Measurements from ENCODE around the gene STXBP6.

DNA sequence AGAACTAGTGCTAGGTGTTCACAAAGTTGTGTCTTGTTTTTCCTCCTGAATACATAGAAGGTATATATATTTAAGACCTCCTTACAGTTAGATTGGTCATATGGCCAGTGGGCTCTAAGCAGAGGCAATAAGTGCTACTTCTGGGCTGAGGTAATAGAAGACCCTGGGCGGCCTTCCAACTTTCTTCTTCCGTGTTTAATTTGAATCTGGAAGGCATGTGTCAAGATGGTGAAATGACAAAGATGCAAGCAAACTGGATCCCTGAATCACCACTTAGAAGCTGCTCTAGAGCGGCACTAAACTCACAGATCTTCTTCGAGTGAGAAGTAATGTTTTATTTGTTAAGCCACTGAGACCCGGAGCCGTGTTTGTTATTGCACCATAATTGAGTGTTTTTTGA lies 215.0 kb downstream of the STXBP6 start:
- TF ChIP-seq, protein P1, sequence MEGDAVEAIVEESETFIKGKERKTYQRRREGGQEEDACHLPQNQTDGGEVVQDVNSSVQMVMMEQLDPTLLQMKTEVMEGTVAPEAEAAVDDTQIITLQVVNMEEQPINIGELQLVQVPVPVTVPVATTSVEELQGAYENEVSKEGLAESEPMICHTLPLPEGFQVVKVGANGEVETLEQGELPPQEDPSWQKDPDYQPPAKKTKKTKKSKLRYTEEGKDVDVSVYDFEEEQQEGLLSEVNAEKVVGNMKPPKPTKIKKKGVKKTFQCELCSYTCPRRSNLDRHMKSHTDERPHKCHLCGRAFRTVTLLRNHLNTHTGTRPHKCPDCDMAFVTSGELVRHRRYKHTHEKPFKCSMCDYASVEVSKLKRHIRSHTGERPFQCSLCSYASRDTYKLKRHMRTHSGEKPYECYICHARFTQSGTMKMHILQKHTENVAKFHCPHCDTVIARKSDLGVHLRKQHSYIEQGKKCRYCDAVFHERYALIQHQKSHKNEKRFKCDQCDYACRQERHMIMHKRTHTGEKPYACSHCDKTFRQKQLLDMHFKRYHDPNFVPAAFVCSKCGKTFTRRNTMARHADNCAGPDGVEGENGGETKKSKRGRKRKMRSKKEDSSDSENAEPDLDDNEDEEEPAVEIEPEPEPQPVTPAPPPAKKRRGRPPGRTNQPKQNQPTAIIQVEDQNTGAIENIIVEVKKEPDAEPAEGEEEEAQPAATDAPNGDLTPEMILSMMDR (conservative IDR thresholded peaks at IDR 0.05; ENCODE audit: low read depth, low read length) = no peak
- no peak for TF ChIP-seq EZH2 (IDR thresholded peaks at IDR 0.05; ENCODE audit: borderline replicate concordance, low read depth, low read length, poor library complexity, severe bottlenecking)
